GM18511 (cell line): ENCODE data around the gene CRHR1.

Experiments
- ATAC-seq: cut with Tn5 transposase; IDR thresholded peaks from one replicate; pipeline ENCODE4 v1.9.1; 2021; ENCODE audit warnings: mild to moderate bottlenecking, moderate library complexity; ENCODE audit not compliant: unreplicated experiment

The CRHR1 gene

DNA sequence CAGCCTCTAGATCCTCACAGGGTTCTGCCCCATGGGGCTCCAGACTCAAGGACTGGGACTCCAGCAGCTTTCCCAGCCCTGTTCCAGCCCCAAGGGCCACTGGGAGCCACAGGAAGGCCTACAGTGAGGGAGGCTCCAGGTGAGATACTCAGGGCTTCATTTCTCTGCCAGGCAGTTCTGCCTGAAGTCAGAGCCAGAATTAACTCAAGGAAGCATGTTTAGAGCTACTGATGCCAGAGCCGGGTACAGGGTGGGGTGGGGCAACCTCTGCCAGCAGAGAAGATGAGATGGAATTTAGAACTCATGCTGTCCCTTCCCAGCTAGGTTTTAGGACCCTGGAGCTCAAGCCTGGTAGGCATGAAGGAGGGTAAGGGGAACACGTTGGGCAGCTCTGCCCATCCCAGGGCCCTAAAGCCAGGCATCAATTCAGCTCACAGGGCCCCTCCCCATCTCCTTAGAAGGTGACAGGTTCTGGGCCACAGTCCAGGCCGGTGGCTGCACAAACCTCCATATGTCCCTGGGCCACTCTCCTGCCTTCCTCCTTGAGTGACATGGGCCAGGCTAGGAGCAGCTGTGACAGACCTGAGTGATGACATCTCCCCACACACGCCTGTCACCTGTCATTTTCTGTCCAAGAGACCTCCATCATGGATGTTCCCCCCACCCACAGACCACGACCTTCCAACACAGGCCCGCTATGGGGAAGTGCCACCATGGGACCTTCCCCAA lies 36.1 kb downstream of the CRHR1 start:
- no peak for ATAC-seq

DNA sequence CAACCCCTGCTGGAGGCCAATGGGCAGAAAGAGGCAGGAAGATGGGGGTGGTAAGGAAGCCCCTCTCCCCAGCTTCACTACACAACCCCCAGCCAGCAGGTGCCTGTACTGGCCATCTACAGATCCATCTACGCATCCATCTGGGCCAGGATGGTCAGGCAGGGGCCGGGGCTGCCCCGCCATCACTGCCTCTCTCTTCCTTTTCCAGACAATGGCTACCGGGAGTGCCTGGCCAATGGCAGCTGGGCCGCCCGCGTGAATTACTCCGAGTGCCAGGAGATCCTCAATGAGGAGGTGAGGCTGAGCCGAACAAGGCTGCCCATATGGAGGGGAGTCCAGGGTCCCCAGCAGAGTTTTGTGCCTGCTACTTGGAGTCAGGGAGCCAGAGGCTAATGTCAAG lies 37.0 kb downstream of the CRHR1 start:
- no peak for ATAC-seq

DNA sequence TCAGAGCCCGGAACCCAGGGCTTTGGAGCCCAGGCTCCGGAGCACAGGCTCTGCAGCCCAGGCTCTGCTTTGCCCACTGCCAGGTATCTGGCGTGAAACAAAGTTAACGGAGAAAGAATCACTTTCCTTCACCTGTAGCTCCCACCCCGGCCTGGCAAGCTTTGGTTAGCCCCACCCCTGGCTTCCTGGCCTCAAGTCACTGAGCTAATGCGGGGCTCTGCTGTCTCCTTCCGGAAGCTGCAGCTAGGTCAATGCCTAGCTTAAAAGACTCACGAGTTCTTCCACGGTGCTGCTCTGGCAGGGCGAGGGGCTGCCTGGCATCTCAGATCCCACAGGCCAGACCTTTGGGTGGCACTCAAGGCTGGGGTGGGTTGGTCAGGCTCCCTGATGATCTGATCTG lies 39.5 kb downstream of the CRHR1 start:
- ATAC-seq = no peak

DNA sequence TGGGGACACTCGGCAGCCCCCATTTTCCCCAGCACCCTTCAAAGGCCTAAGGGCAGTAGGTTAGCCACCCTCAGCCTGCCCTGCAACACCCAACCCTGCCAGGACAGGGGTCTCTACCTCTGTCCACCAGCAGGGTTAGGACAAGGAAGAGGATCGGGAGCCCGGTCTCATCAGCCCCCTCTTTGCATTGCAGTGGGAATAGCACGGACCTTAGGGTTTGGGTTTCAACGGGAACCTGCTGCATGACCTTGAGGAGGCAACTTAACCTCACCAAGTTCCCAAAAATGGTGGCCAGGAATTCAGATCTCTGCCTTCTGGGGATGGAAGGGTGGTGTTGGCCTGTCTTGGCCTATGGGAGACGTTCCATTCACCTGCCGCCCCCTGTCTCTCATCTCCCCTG lies 40.4 kb downstream of the CRHR1 start:
- ATAC-seq = no peak

DNA sequence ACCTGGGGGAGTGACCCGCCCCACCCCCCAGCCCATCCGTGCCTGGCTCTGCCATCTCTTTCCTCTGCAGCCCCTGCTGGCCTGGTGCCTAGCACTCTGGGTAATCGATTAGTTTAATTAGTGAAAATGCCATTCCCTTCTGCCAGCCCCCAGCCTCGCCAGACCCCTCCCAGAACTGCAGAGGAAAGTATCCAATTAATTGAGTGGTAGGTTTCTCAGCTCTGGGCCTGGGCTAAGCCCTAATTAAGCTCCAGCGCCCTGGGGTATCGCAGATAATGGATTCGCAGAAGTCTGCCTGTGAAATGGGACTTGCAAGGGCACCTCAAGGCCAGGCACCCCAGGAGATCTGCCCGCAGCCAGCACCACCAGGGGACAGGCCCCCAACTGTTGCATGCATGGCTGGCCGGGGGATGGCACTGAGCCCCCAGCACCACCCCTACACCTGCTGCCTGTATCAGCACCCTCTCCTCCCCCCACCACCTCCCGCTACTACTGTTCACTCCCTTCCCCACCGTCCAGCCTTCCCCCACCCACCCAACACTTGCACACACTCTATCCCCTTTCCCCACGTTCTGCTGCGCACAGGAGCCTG lies 40.9 kb downstream of the CRHR1 start:
- no peak for ATAC-seq

DNA sequence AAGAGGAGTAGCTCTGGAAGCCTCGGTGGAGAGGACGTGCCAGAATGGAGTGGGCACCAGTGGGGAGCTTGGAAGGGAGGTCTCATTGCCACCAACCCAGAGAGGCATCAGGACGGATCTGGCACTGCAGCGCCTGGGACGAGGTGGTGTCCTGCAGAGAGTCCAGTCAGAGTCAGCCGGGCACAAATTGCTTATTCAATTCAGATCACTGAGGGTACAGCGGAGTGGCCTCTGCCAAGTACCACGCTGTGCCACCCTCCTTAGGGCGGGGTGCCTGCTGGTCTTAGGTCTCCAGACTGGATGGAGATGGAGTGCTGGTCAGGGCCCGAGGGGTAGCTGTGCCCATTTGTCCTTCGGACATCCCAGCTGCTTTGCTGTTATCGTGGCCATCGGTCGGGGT lies 41.7 kb downstream of the CRHR1 start:
- ATAC-seq = no peak

DNA sequence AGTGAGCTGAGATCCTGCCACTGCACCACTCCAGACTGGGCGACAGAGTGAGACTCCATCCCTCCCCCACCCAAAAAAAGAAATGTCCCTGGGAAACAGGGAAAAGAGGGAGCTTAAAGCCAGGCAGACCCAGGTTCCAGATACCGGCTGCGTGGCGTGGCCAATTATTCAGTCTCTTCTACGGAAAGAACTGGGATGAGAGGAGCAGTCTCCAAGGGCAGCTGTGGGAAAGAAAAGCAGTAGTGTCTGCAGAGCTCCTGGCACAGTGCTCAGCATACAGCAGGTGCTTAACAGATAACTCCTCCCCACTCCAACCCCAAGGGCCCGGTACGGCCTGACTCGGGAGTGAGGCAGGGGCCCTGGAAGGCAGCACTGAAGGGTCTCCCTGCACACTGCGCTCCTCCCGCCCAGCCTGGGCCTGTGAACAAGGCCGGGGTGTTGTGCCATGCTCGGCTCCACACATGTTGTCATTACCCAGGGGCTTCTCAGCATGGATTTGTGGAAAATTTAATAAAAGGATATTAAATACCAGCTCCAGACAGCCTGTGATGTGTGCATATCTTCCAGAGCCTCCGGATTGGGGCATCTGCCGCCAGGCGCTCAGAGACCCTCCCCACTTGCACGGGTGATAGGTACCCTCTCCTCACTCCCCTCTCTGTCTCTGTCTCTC lies 42.9 kb downstream of the CRHR1 start:
- ATAC-seq = no peak

DNA sequence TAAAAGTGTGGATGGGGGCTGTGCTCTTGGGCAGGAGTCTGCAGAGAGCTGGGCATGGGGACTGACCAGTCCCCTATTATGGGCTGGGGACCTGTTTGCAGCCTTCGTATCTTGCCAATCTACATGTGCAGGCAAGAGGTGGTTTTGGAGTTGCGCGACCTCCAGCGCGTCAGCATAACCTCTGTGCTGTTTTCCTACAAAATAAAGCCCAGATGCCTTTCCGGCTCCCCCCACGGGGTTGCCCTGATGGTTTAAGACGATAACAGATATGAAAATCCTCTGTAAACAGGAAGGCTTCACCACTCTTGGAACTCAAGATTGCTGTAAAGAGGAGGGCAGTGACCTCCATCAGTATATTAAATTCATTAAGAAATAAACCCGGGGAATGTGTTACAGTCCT lies 44.1 kb downstream of the CRHR1 start:
- ATAC-seq = no peak

DNA sequence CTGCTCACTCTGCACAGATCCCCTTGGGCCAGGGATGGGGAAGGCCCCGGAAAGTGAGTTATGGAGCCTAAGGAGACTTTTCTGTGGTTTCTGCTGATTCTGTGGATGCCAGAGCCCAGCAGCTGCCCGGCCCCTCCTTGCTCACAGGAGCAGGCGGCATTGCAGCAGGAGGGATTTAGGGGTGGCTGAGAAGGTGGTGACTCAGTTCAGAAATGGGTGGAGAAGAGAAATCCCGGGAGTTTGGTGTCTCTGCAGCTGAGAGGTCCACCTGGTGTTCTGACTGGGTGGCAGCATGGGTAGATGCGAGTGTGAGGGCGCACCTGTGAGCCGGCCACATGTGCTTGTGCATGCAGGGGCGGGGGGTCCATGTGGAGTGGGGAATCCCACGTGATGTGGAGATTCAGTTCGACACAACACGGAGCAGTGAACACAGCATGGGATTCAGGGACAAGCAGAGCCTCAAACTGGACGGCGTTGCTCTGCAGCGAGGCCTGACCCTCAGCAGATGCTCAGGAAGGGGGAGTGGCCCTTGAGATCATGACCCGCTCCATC lies 44.5 kb downstream of the CRHR1 start:
- no peak for ATAC-seq

DNA sequence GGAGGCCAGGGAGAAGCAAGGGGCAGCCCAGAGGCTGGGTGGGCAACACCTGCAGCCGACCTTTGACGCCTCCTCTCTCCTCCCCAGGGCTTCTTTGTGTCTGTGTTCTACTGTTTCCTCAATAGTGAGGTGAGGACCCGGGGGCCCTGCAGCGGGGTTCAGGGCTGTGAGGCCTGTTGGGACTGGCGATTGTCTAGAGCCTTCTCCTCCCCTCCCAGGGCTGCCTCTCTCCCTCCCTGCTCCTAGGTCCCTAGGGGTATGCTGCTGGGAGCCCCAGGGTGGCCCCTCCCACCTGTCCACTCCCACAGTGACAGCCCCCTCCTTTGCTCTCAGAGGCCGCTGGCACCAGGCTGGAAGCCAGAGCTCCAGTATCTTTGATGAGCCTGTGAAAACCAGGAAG lies 49.8 kb downstream of the CRHR1 start:
- ATAC-seq = no peak

DNA sequence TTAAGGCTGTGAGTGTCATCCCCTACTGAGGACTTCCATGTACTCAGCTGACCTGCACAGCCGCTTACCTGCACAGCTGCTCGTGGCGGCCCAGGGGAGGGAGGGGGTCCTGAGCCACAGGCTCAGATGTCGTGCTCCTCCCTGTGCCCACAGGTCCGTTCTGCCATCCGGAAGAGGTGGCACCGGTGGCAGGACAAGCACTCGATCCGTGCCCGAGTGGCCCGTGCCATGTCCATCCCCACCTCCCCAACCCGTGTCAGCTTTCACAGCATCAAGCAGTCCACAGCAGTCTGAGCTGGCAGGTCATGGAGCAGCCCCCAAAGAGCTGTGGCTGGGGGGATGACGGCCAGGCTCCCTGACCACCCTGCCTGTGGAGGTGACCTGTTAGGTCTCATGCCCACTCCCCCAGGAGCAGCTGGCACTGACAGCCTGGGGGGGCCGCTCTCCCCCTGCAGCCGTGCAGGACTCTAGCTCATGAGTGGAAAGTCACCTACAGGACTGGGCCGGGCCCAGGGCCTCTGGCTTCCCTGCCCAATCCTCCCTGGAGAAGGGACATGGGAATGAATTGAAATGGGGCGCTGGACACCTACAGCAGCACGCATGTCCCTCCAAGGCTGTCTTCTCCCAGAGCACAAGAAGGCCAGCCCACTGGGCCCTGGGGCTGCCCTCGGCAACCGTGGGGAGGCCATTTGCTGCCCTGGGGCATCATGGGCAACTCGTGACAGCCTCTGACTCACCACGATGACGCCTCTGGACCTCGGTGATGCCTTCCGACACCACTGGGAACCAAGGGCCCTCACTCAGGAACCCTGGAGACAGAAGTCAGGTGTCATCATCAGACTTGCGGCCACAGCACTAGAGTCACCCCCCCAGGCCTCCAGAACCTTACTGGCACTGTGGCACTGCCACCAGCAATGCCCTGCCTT lies 50.6 kb downstream of the CRHR1 start:
- ATAC-seq = no peak

DNA sequence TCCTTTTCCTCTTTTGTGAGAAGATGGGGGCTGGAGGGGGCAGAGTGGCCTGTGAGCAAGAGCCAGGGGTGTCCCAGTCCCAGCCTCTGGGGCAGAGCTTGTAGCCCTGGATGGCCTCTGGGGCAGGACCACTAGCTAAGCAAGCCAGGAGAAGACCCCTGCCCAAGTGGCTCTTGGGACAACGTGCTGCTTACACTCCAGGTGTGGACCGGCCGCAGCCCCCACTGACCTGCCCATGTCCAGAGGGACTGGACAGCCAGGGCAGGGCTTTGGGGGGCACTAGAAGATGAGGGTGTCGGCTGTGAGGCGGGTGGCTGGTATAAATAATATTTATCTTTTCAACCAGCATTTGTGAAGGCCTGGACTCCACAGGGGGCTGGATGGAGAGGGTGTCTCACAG lies 51.4 kb downstream of the CRHR1 start:
- no peak for ATAC-seq

DNA sequence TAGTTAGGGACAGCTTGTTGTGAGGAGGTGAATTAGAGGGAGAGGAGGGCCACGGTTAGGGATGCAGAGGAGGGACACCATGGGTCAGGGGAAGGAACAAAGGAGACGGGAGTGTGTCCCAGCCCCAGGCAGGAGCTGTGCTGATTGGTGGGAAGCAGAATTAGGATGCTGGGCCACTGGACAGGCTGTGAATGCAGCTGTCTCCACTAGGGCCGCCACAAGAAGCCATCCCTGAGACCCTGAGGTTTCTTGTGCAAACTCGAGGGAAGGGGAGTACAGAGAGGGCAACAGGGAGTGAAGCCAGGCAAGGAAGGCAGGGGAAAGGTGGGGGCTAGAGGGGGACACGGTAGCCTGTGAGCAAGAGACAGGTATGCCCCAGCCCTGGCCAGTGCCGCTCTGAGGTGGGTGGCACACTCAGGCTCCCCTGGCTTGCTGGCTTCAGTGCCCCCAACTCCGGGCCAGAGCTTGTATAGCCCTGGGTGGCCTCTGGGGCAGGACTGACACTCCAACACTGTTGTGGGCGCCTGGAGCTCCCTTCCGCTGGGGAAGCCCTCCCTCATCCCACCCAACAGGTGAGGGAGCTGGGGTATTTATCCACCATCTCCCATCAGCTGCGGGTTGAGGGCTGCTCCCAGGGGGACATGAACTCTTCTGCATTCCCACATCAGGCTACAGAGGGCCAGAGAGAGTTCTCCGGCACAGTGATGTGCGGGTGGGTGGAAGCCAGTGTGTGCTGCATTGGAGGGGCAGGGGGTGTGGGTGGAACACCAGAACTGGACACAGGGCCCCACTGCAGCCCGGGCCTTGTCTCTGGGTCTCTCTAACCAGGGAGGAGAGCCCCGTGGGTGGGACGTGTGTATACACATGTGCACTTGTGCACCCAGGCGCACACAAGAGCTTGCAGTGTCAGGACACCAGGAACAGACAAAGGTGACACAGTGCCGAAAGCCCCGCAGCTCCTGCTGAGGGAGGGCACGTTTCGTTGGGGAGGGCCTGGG lies 52.2 kb downstream of the CRHR1 start:
- ATAC-seq = no peak

DNA sequence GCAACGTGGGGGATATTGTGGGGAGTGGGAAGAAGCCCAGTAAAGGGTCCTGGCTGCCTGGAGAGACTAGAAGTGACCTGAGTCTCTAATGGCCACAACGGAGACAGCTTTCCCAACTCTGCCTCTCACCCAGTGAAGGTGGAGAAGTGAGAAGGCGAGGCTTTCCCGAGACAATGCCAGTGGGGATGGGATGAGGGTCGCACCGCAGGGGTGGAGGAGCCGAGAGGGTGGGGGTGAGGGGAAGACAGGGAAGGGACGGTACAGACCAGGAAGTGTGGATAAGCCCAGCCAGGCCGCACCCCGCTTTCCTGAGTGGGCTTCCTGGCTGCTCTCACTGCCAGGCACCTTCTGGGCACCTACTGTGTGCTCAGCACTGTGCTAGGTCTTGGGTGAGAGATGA lies 53.1 kb downstream of the CRHR1 start:
- ATAC-seq = no peak

DNA sequence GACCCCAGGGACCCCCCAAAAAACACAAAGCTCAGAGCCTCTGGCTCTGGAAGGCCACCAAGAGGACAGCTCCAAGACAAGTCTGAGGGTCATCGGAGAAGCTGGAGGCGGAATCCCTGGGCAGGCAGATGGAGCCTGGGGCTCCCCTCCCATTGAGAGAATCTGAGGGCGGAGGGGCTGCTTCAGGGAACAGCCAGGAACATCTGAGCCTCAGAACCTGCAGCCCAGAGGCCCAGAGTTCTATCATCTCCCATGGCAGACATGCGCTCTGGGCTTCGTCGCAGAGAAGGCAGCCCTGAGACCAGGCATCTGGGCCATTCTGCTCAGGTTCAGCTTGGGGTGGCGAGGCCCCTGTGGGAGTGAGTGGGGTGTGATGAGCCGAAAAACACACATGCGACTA lies 53.5 kb downstream of the CRHR1 start:
- no peak for ATAC-seq

DNA sequence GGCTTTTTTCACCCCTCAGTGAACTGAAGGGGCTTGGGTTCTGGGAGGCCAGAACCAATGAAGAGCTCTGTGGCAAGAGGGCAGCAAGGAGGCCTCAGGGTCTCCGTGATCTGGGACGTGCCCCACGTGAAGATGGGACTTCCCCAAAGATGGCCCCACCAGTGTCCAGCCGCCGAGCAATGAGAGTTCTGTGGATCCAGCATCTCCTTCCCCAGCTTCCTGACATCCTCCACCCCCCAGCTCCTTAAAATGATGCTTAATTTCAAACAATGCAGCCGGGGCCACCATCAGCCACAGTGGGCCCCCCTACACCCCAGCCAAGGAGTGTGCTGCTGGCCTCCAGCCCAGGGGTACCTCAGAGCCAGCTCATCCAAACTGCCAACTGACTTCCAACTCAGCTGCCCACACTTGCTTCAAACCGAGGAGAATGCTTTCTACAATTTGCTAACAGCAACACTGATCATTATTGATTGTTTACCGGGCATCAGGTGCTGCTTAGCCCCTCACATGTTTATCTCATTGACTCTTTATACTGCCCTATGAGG lies 54.7 kb downstream of the CRHR1 start:
- ATAC-seq = no peak

DNA sequence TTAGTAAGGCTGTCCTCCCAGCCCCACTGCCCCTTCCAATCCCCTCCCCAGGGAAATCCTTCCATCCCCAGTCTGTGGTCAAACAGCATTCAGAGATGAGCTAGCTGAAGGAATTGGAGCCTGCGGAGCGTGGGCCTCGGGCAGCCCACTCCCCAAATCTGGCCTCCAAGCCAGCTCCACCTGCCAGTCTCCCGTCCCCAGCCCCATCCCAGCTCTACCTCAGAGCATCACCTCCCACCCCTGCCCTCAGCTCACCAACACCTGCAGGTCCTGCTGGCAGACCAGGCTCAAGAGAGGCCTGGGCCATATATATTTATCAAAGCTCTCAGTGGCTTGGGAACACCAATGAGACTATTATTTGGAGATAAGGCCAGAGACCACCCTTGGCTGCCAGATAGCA lies 55.3 kb downstream of the CRHR1 start:
- no peak for ATAC-seq

DNA sequence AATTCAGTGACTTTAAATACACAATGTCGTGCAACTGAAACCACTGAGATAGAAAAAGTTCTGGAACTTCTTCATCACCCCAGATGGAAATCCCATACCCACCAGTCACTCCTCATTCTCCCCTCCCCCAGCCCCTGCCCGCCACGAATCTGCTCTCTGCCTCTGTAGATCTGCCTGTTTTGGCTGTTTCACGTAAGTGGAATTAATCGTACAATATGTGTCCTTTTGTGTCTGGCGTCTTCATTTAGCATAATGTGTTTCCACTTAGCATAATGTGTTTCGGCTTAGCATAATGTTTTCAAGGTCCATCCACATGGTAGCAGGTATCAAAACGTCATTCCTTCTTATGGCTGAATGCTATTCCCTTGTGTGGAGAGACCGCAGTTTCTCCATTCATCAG lies 57.1 kb downstream of the CRHR1 start:
- ATAC-seq = no peak

DNA sequence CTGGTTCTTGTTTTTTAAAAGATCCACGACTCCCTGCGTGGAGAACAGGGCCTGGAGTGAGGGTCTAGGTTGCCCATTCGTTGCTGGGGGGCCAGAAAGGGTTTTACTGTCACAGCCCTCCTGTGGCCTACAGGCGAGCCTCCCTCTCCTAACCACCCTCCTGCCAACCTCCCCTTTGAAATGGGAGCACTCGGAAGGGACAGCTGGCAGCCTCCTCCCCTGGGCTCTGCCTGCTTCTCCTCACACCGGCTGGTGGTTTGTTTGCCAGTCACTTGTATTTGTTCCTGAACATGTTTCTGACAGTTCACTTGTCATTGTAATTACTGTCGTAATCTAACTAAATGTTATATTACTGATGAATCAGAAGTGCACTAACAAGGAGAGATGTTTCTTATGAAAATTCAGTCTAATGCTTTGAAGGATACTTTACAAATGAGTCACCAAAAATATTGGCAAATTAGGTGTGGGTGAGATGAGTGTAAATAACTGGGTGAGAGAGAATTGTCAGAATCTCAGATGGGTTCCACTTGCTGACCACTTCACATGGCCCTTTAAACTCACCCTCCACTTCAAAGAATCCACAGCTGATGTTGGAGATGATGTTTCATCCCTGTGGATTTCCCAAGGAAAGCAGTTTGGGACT lies 57.9 kb downstream of the CRHR1 start:
- no peak for ATAC-seq
